ENCODE data around the gene MBD6. TPM values are rescaled to one million over a fixed set of nuclear protein-coding genes. Genes with fewer than 3 reads are reported as not detected.

The MBD6 gene
- total and polyA plus RNA-seq, 2 of the 13 experiments (the other 11 are each of a cell fraction or from before 2014, with no cell fraction given), result 4.1 to 5.9 TPM

GRCh38 chr12:57547288-57548012 lies 24.8 kb downstream of the MBD6 start:
- peak overlapping the region; percentile 94 for H3K4me2 ChIP-seq (ENCODE audit: low read depth, low read length)
- peaks cover 61% of the 10 kb centered on the region for H3K4me1 ChIP-seq (ENCODE audit: insufficient read depth, low read length)
- peaks cover 20% of the 10 kb centered on the region for H3K79me2 ChIP-seq (ENCODE audit: insufficient read depth, low read length)
- intact Hi-C loops (cut with micrococcal nuclease; ENCODE audit: unreplicated experiment), result loop anchor here (1.0 kb wide), 1 partner anchor 25 kb away; the partner anchor contains the start of gene MBD6
- no peaks in the 10 kb centered on the region for H4K20me1 ChIP-seq (ENCODE audit: insufficient read depth, low read length)
- CTCF ChIA-PET (ENCODE audit: low intra/inter-chr PET ratio, low total read pairs), result no interaction called here
- WGBS (ENCODE audit: low lambda C conversion rate), result 16% methylated on average over 9 of the region's 9 CpGs
- no peak for FAIRE-seq
- H3K36me3 ChIP-seq (replicated peaks in 1 of 2; ENCODE audit: control insufficient read depth in 1 of 2, insufficient read depth in 2 of 2, low read length in 2 of 2), result no peaks in the 10 kb centered on the region
- H2AFZ ChIP-seq (ENCODE audit: low read length), result peak overlapping the region; percentile 95
- no peak for ATAC-seq
- no peak for DNase-seq (ENCODE audit: low spot score)
- no peaks in the 10 kb centered on the region for H3K9me3 ChIP-seq (ENCODE audit: low read length)
- H3K27me3 ChIP-seq (ENCODE audit: control insufficient read depth in 1 of 2, insufficient read depth in 2 of 2, low read length in 2 of 2), result peaks cover 1 to 27% of the 10 kb centered on the region in 2 experiments; a peak in 2 of 5 replicates
- POLR2A ChIA-PET, result interaction anchor here (0.6 to 2.7 kb wide), 14 partner anchors 11 to 188 kb away, joined by 3 to 35 read pairs (median 4); partner anchors contain the start of genes ARHGEF25, B4GALNT1, DDIT3 and INHBE
- in situ Hi-C loops (cut with HindIII; ENCODE audit: extremely low pct_ligation_motif_present, low pct_unique_long_range_greater_than_20kb), result no loop called here
- no TSS peak for BruUV-seq (replicated peaks)
- no peak overlapping the region for H3K27ac ChIP-seq (ENCODE audit: extremely low read length, insufficient read depth, low read length)
- peak overlapping the region in 2 of 3 experiments; percentile 87 to 96; a peak in 4 of 6 replicates for H3K4me3 ChIP-seq (replicated peaks in 1 of 3; ENCODE audit: insufficient read depth in 1 of 3, low read depth in 2 of 3, low read length in 3 of 3)
- H3K9ac ChIP-seq (ENCODE audit: insufficient read depth, low read depth, low read length), result peak overlapping the region; percentile 95; the same call in 1 of the 2 replicates
- no peak for TF ChIP-seq CENPT (CRISPR knock-in tag; IDR thresholded peaks at IDR 0.05; ENCODE audit: low read depth)
- 0 out of 2 replicates have a peak, but pooled peaks have one; percentile 20 for TF ChIP-seq RXRB (CRISPR knock-in tag; IDR thresholded peaks at IDR 0.05; ENCODE audit: borderline replicate concordance)
- TF ChIP-seq DR1 (CRISPR knock-in tag; IDR thresholded peaks at IDR 0.05), result no peak
- no peak for TF ChIP-seq DPF2 (CRISPR knock-in tag; IDR thresholded peaks at IDR 0.05; ENCODE audit: borderline replicate concordance, low read depth)
- TF ChIP-seq ZNF772 (CRISPR knock-in tag; IDR thresholded peaks at IDR 0.05), result no peak
- TF ChIP-seq, protein P1, sequence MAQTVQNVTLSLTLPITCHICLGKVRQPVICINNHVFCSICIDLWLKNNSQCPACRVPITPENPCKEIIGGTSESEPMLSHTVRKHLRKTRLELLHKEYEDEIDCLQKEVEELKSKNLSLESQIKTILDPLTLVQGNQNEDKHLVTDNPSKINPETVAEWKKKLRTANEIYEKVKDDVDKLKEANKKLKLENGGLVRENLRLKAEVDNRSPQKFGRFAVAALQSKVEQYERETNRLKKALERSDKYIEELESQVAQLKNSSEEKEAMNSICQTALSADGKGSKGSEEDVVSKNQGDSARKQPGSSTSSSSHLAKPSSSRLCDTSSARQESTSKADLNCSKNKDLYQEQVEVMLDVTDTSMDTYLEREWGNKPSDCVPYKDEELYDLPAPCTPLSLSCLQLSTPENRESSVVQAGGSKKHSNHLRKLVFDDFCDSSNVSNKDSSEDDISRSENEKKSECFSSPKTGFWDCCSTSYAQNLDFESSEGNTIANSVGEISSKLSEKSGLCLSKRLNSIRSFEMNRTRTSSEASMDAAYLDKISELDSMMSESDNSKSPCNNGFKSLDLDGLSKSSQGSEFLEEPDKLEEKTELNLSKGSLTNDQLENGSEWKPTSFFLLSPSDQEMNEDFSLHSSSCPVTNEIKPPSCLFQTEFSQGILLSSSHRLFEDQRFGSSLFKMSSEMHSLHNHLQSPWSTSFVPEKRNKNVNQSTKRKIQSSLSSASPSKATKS (CRISPR knock-in tag; IDR thresholded peaks at IDR 0.05), result no peak
- no peak for TF ChIP-seq IRX3 (CRISPR knock-in tag; IDR thresholded peaks at IDR 0.05; ENCODE audit: borderline replicate concordance, low read depth)
- TF ChIP-seq, protein P2, sequence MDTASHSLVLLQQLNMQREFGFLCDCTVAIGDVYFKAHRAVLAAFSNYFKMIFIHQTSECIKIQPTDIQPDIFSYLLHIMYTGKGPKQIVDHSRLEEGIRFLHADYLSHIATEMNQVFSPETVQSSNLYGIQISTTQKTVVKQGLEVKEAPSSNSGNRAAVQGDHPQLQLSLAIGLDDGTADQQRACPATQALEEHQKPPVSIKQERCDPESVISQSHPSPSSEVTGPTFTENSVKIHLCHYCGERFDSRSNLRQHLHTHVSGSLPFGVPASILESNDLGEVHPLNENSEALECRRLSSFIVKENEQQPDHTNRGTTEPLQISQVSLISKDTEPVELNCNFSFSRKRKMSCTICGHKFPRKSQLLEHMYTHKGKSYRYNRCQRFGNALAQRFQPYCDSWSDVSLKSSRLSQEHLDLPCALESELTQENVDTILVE (CRISPR knock-in tag; IDR thresholded peaks at IDR 0.05), result 0 out of 2 replicates have a peak, but pooled peaks have one; percentile 2
- TF ChIP-seq KAT8 (CRISPR knock-in tag; IDR thresholded peaks at IDR 0.05), result no peak
- TF ChIP-seq ATF7 (IDR thresholded peaks at IDR 0.05), result peak; percentile 92; the same call in 1 of the 2 replicates
- TF ChIP-seq ATF7 (CRISPR knock-in tag; IDR thresholded peaks at IDR 0.05), result peak; percentile 97; the same call in 1 of the 2 replicates
- no peak for TF ChIP-seq TBL1XR1 (IDR thresholded peaks at IDR 0.05; ENCODE audit: borderline replicate concordance, low read length, partially characterized antibody)
- no peak for TF ChIP-seq ZNF3 (CRISPR knock-in tag; IDR thresholded peaks at IDR 0.05)
- TF ChIP-seq, protein P3, sequence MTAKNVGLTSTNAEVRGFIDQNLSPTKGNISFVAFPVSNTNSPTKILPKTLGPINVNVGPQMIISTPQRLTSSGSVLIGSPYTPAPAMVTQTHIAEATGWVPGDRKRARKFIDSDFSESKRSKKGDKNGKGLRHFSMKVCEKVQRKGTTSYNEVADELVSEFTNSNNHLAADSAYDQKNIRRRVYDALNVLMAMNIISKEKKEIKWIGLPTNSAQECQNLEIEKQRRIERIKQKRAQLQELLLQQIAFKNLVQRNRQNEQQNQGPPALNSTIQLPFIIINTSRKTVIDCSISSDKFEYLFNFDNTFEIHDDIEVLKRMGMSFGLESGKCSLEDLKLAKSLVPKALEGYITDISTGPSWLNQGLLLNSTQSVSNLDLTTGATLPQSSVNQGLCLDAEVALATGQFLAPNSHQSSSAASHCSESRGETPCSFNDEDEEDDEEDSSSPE (CRISPR knock-in tag; IDR thresholded peaks at IDR 0.05), result peak; percentile 11; the same call in 1 of the 2 replicates
- peak; percentile 75 for TF ChIP-seq CEBPG (CRISPR knock-in tag; IDR thresholded peaks at IDR 0.05)
- peak; percentile 89 for TF ChIP-seq HCFC1 (IDR thresholded peaks at IDR 0.05; ENCODE audit: low read depth, low read length)
- TF ChIP-seq MTF2 (CRISPR knock-in tag; IDR thresholded peaks at IDR 0.05; ENCODE audit: borderline replicate concordance), result no peak
- no peak for TF ChIP-seq ISL2 (CRISPR knock-in tag; IDR thresholded peaks at IDR 0.05)
- peak; percentile 0 for TF ChIP-seq RBM39 (IDR thresholded peaks at IDR 0.05; ENCODE audit: low read depth, low read length, poor library complexity, severe bottlenecking)
- TF ChIP-seq ZNF607 (CRISPR knock-in tag; IDR thresholded peaks at IDR 0.05; ENCODE audit: borderline replicate concordance), result 0 out of 2 replicates have a peak, but pooled peaks have one; percentile 7

Measured in HepG2 (cell line).